Kidney epithelial cell (primary cell): ENCODE measurements around the gene SLC7A9. TPM values are rescaled to one million over a fixed set of nuclear protein-coding genes. Genes with fewer than 3 reads are reported as not detected.
"Not testable (repeated sequence)": the region's sequence is repeated elsewhere in the genome, so short reads cannot be mapped to it uniquely, and the experiment has no call there.

Source experiments
- DNase-seq: peaks from one replicate; pipeline ENCODE4 v3.0.0-alpha.2; 2010; ENCODE audit warnings: low read depth
- H3K27me3 ChIP-seq: 2 replicates; pipeline ENCODE4 v1.6.0; 2011; ENCODE audit warnings: low read length; ENCODE audit not compliant: control insufficient read depth, insufficient read depth
- H3K36me3 ChIP-seq: 2 replicates; pipeline ENCODE4 v1.5.1; 2011; ENCODE audit warnings: low read length; ENCODE audit not compliant: control insufficient read depth, insufficient read depth
- H3K4me3 ChIP-seq: 2 replicates; pipeline ENCODE4 v1.5.1; 2011; ENCODE audit warnings: low read depth, mild to moderate bottlenecking, control low read depth, low read length
- total RNA-seq: library from RNA; depleted of rRNA; stranded (reverse); fragments of >200 nt; gene quantifications from 2 replicates; pipeline ENCODE4 v1.2.3, GENCODE V29; 2015
- TF ChIP-seq, protein P1 (sequence below): IDR thresholded peaks from 2 replicates; pipeline ENCODE4 v1.5.1; 2011; ENCODE audit warnings: mild to moderate bottlenecking, moderate library complexity, low read length, control low read depth, inconsistent platforms; ENCODE audit not compliant: insufficient read depth, poor library complexity, severe bottlenecking

Gene SLC7A9
- total RNA-seq, 1 donor from 2014 or later = not detected

DNA sequence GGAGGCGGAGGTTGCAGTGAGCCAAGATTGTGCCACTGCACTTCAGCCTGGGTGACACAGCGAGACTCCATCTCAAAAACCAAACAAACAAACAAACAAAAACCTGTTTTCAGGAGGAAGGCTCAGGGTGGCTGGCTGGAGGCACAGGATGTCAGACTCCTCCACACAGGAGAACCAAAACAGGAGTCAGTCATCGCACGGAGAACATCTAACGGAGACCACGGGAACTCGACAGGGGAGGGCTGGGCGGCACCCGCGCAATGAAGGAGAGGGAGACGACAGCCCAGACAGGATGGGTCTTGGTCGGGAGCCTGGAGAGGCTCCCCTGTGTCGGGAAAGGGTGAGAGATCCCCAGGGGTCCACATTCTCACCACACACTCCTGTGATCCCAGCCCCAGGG, 20.8 kb upstream of the SLC7A9 start:
- no peak for DNase-seq
- no peaks in the 10 kb centered on the region for H3K27me3 ChIP-seq
- no peaks in the 10 kb centered on the region for H3K36me3 ChIP-seq
- no peak overlapping the region for H3K4me3 ChIP-seq
- TF ChIP-seq, protein P1, sequence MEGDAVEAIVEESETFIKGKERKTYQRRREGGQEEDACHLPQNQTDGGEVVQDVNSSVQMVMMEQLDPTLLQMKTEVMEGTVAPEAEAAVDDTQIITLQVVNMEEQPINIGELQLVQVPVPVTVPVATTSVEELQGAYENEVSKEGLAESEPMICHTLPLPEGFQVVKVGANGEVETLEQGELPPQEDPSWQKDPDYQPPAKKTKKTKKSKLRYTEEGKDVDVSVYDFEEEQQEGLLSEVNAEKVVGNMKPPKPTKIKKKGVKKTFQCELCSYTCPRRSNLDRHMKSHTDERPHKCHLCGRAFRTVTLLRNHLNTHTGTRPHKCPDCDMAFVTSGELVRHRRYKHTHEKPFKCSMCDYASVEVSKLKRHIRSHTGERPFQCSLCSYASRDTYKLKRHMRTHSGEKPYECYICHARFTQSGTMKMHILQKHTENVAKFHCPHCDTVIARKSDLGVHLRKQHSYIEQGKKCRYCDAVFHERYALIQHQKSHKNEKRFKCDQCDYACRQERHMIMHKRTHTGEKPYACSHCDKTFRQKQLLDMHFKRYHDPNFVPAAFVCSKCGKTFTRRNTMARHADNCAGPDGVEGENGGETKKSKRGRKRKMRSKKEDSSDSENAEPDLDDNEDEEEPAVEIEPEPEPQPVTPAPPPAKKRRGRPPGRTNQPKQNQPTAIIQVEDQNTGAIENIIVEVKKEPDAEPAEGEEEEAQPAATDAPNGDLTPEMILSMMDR = no peak

DNA sequence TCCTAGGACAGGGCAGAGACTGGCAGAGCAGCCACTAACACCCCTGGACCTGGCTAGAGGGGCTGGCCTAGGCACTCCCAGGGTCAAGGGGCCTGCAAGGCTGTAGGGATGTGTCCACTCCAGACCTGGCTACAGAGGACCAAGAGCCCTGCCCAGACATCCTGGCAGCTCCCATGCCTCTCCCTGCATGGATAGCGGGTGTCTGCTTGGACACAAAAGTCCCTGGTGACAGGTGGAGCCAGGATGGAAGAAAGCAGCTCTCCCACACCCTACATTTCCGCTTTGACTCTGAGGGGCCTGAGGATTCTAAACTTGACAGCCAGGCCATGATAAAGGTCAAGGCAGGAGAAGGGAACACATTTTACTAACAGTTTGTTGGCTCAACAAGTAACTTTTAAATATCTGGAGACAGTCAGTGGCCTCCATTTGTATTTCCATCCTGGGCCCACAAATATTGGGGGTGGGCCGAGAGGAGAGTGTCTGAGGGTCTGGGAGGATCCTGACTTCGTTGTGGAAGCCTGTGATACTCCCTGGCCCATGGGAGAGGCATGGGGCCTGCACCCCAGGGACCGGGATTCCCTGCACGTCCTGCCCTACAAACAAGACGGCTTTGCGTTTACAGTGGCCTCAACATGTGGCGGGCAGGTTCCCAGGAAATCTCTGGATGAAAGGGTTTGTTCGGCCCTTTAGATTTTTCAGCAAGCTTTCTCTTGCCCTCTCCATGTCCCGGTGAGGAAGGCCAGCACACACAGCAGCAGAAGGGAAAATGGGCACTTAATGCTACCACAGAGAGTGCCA, 19.8 kb upstream of the SLC7A9 start:
- H3K4me3 ChIP-seq = no peak overlapping the region
- DNase-seq = no peak
- no peaks in the 10 kb centered on the region for H3K36me3 ChIP-seq
- TF ChIP-seq, protein P1 = no peak
- no peaks in the 10 kb centered on the region for H3K27me3 ChIP-seq

DNA sequence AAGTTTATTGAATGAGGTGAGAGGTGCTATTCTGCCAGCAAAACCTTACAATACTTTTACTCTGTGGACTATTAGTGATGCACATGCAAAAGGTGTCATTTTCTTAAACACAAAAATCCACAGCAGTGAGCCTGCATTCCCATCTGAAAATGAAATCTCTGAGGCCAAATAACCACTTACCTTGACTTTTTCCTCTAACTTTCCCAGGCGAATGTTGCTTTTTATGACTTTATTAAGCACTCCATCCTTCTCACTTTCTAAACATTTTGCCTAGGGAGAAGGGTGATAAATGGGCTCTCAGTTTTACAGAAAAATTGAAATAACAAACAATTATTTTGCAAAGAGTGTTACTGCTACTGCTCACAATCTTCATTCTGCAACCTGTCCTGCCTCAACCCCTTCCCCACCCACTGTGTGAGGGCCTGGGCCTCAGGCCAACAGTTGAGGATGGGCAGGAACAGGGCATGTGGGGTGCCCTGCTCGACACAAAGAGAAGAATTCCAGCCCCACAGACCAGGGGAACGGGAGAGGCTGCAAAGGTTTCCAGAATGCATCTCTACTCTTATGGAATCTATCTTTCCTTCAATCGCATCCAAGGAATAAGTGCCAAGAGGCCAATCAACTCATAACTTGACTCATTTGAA, 18.1 kb upstream of the SLC7A9 start:
- H3K4me3 ChIP-seq = no peak overlapping the region
- TF ChIP-seq, protein P1 = no peak
- no peak for DNase-seq
- H3K27me3 ChIP-seq = no peaks in the 10 kb centered on the region
- no peaks in the 10 kb centered on the region for H3K36me3 ChIP-seq

DNA sequence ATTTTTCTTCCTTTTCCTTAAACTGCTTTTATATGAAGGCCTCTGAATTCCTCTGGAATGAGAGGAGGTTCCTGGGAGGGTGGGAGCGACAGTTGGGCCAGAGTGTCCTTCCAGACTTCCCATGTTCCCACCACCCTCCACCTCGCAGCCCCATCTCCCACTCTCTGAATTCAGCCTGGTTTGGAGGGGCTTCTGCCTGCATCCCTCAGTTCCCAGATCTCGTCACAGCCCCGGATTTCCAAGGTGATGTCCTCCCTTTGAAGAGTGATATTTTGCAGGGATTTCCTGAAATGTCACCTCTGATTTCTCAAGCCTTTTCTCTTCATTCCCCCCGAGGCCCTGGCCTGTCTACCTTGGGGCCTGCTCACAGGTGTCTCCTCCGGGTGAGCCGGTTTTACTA, 16.7 kb upstream of the SLC7A9 start:
- no peak for DNase-seq
- no peaks in the 10 kb centered on the region for H3K36me3 ChIP-seq
- TF ChIP-seq, protein P1 = no peak

DNA sequence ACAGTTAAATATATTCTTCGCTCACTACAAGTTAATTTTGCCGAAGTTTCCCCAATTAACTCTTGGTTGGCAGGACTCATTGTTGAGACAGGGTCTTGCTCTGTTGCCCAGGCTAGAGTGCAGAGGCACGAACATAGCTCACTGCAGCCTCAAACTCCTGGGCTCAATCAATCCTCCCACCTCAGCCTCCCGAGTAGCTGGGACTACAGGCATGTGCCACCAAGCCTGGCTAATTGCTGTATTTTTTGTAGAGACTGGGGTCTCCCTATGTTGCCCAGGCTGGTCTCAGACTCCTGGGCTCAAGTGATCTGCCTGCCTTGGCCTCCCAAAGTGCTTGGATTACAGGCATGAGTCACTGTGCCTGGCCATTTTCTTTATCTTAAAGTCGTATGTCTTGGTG, 15.7 kb upstream of the SLC7A9 start:
- DNase-seq, H3K27me3 ChIP-seq, H3K36me3 ChIP-seq, H3K4me3 ChIP-seq: not testable (repeated sequence)

More for the DNA sequence above, 16.7 kb upstream of the SLC7A9 start:
- H3K27me3 ChIP-seq = no peaks in the 10 kb centered on the region
- H3K4me3 ChIP-seq = no peak overlapping the region

DNA sequence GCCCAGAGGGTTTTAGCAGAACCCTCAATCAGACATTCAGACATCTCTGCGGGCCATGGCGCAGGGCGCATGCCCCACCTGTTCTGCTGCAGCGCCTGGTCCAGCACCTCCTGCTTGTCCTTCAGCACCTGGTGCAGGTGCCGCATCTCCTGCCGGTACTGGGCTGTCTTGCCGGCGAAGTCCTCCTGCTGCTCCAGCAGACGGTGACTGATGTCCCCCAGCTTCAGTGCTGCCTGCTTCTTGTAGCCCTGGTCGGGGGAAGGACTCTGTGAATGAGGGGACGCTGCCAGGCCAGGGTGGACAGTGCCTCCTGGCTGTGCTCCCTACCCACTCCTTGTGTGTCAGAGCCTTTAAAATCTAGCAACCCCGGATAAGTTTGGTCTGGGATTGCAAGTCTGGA, 12.2 kb upstream of the SLC7A9 start:
- TF ChIP-seq, protein P1 = no peak
- H3K36me3 ChIP-seq = peaks cover 2% of the 10 kb centered on the region
- DNase-seq = no peak
- no peaks in the 10 kb centered on the region for H3K27me3 ChIP-seq
- no peak overlapping the region for H3K4me3 ChIP-seq
